Calu3 (cell line): ENCODE data around the gene MIER1. TPM values are rescaled to one million over a fixed set of nuclear protein-coding genes. Genes with fewer than 3 reads are reported as not detected.
A peak's percentile ranks its signal among the peaks of the same experiment; 100 is the strongest.

Source experiments
- BruUV-seq: library from RNA; stranded (reverse); fragments of 400-500 nt; replicated peaks from 2 replicates; lab custom pipeline; 2021; lab: Mats Ljungman, UMichigan
- CTCF ChIA-PET: fragments of 300-600 bp; sonication (Branson Sonifier 250); formaldehyde crosslinking; loops from one replicate; lab custom pipeline; 2022; ENCODE audit warnings: antibody characterized with exemption; lab: Charles Lee
- DNase-seq: peaks from one replicate; pipeline ENCODE4 v3.0.0; 2022
- H3K27ac Mint-ChIP-seq: one replicate; pipeline ENCODE4 v1.8.0; 2022; ENCODE audit warnings: mixed read lengths; ENCODE audit not compliant: unreplicated experiment
- H3K27me3 Mint-ChIP-seq: one replicate; pipeline ENCODE4 v1.8.0; 2022; ENCODE audit warnings: mixed read lengths; ENCODE audit not compliant: unreplicated experiment
- H3K36me3 Mint-ChIP-seq: one replicate; pipeline ENCODE4 v1.8.0; 2022; ENCODE audit warnings: mild to moderate bottlenecking, moderate library complexity, mixed read lengths; ENCODE audit not compliant: insufficient read depth, unreplicated experiment
- H3K4me1 Mint-ChIP-seq: one replicate; pipeline ENCODE4 v1.8.0; 2022; ENCODE audit warnings: mild to moderate bottlenecking, low read depth, mixed read lengths; ENCODE audit not compliant: unreplicated experiment
- H3K4me3 Mint-ChIP-seq: one replicate; pipeline ENCODE4 v1.8.0; 2022; ENCODE audit warnings: mild to moderate bottlenecking, low read depth, moderate library complexity, mixed read lengths; ENCODE audit not compliant: unreplicated experiment
- H3K9me3 Mint-ChIP-seq: one replicate; pipeline ENCODE4 v1.8.0; 2022; ENCODE audit warnings: low read depth, mixed read lengths; ENCODE audit not compliant: unreplicated experiment
- intact Hi-C: fragments of 100-400 bp; cut with micrococcal nuclease; formaldehyde crosslinking; loops from one replicate; pipeline ENCODE4 v1.10.0; 2022; ENCODE audit not compliant: unreplicated experiment
- total RNA-seq: library from RNA; stranded (reverse); gene quantifications from 2 replicates; pipeline ENCODE4 v1.2.3, GENCODE V29; 2022
- TF ChIP-seq, protein P1 (sequence below): fragments of 200-600 bp; IDR thresholded peaks from one replicate; pipeline ENCODE4 v1.8.0; 2022; ENCODE audit warnings: antibody characterized with exemption; ENCODE audit not compliant: unreplicated experiment

MIER1 gene
- total RNA-seq, 1 experiment from 2014 or later: 27.4 TPM

DNA sequence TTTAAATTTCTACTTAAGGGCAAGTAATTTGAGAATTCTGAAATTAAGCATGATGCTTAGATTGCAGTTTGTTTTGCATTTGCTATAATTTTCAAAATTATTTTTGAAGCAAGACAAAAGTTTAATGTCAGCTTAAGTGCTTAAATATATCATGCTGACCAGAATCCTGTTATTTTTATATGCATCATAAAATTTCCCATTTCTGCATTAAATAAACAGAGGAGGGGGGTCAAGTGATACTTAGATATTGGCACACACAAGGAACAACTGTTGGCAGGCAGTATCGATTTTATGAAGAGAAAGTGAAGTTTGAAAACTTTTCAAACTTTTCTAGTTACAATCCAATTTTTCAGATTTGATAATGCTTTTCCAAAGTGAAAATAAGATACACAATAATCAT, 61.0 kb downstream of the MIER1 start:
- intact Hi-C loops: loop anchor here (2.0 kb wide), 1 partner anchor 51 kb away; no protein-coding TSS in a partner anchor
- Mint-ChIP-seq H3K27me3 (no peaks in the 10 kb centered on the region), H3K9me3 (no peaks in the 10 kb centered on the region), H3K36me3 (peaks cover 28% of the 10 kb centered on the region), H3K4me3 (no peak overlapping the region), H3K4me1 (peaks cover 14% of the 10 kb centered on the region), H3K27ac (no peak overlapping the region)
- no peak for DNase-seq
- BruUV-seq: no TSS peak
- CTCF ChIA-PET: interaction anchor here (0.7 kb wide), 1 partner anchor 21 kb away, joined by 3 read pairs; no protein-coding TSS in a partner anchor
- TF ChIP-seq, protein P1, sequence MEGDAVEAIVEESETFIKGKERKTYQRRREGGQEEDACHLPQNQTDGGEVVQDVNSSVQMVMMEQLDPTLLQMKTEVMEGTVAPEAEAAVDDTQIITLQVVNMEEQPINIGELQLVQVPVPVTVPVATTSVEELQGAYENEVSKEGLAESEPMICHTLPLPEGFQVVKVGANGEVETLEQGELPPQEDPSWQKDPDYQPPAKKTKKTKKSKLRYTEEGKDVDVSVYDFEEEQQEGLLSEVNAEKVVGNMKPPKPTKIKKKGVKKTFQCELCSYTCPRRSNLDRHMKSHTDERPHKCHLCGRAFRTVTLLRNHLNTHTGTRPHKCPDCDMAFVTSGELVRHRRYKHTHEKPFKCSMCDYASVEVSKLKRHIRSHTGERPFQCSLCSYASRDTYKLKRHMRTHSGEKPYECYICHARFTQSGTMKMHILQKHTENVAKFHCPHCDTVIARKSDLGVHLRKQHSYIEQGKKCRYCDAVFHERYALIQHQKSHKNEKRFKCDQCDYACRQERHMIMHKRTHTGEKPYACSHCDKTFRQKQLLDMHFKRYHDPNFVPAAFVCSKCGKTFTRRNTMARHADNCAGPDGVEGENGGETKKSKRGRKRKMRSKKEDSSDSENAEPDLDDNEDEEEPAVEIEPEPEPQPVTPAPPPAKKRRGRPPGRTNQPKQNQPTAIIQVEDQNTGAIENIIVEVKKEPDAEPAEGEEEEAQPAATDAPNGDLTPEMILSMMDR: no peak

DNA sequence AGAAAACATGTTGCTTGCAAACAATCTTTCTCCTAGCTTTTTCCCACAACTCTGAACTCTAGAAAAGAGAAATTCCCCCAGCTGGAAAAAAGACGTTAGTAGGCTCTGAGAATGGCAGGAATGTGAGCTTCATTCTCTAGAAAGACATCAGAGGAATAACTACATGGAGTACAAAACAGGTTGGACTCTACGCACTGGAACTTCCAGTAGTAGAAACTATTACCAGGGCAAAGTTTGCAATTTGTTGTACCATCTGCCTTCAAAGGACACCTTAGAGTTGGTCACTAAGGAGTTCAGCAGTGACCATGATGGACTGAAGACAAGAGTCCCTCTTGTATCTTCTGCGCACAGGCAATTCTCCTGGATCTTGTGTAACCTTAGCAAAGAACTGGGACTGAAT, 68.3 kb downstream of the MIER1 start:
- TF ChIP-seq, protein P1: no peak
- no peaks in the 10 kb centered on the region for H3K9me3 Mint-ChIP-seq
- H3K36me3 Mint-ChIP-seq: peaks cover 8% of the 10 kb centered on the region
- no peak overlapping the region for H3K4me3 Mint-ChIP-seq
- CTCF ChIA-PET: interaction anchor here (1.1 kb wide), 1 partner anchor 156 kb away, joined by 3 read pairs; no protein-coding TSS in a partner anchor
- no peak overlapping the region for H3K27ac Mint-ChIP-seq
- intact Hi-C loops: no loop called here
- H3K4me1 Mint-ChIP-seq: no peaks in the 10 kb centered on the region
- DNase-seq: no peak
- no TSS peak for BruUV-seq
- H3K27me3 Mint-ChIP-seq: no peaks in the 10 kb centered on the region

DNA sequence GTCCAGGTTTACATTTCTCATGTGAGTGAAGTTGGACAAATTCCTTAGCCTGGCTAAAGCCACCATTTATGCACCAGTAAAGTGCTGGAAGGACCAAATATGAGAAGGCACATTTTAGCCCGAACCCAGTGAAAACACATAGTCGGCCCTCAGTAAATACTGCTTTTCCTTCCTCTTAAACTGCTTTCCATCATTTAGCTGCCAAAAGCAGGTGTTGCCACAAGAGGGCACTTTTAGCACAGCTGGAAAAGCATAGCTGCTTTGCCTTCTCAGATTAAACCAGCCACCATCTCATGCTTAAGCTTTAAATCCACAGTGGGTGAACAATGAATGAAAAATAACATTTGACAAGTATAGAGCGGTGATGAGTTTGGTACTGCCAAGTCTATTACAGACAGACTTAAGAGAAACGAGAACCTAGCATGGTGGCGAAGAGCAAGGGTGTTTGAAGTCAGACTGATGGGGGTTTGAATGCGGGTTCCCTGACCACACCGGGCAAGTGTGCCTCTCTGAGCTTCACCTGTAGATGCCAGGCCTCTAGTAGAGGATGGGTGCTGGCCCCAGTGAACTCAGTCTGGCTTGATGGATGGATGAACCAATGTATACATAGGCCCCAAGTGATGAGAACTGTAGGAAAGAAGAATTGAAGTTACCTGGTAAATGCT, 71.4 kb downstream of the MIER1 start:
- no peaks in the 10 kb centered on the region for H3K9me3 Mint-ChIP-seq
- no peaks in the 10 kb centered on the region for H3K27me3 Mint-ChIP-seq
- intact Hi-C loops: loop anchor here (1.0 to 5.0 kb wide), 5 partner anchors 56 to 506 kb away; partner anchors contain the start of gene SLC35D1
- no peaks in the 10 kb centered on the region for H3K4me1 Mint-ChIP-seq
- no peak overlapping the region for H3K27ac Mint-ChIP-seq
- no peaks in the 10 kb centered on the region for H3K36me3 Mint-ChIP-seq
- DNase-seq: peak; percentile 59
- no TSS peak for BruUV-seq
- H3K4me3 Mint-ChIP-seq: no peak overlapping the region
- CTCF ChIA-PET: interaction anchor here (0.9 to 2.9 kb wide), 9 partner anchors 12 to 231 kb away, joined by 3 to 77 read pairs (median 6); no protein-coding TSS in a partner anchor
- TF ChIP-seq, protein P1: peak; percentile 65

DNA sequence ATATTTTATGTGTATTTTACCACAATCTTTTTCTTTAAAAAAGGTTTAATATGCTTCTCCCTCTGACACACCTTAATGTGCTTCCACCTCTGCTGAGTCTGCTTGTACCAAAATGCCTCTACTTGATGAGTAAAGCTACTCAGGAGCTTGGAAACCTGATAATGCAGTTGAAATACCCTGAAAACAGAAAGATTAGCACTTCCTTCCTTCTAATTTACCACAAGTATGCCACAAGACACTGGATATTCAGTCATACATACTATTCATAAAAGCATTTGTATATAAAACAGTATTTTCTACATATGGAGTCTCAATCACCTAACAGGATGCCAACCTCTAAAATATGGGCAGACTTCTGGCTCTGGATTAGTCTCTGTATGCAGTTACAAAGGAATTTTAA, 74.2 kb downstream of the MIER1 start:
- no peak for DNase-seq
- no TSS peak for BruUV-seq
- Mint-ChIP-seq H3K36me3 (no peaks in the 10 kb centered on the region), H3K27ac (no peak overlapping the region), H3K27me3 (no peaks in the 10 kb centered on the region), H3K4me1 (no peaks in the 10 kb centered on the region), H3K9me3 (no peaks in the 10 kb centered on the region), H3K4me3 (no peak overlapping the region)
- TF ChIP-seq, protein P1: no peak
- CTCF ChIA-PET: interaction anchor here (0.7 kb wide), 1 partner anchor 155 kb away, joined by 4 read pairs; no protein-coding TSS in a partner anchor
- intact Hi-C loops: loop anchor here (5.0 kb wide), 3 partner anchors 53 to 503 kb away; partner anchors contain the start of gene SLC35D1
